Mesendoderm (in vitro differentiated cells): ENCODE data around the gene WHAMM.

ENCODE experiments used
- DNase-seq: peaks from one replicate; pipeline ENCODE4 v3.0.0; 2013
- H2AK5ac ChIP-seq: 2 replicates; pipeline ENCODE4 v1.6.1; 2013; ENCODE audit warnings: low read length, inconsistent platforms
- H2BK120ac ChIP-seq: 2 replicates; pipeline ENCODE4 v1.6.1; 2013; ENCODE audit warnings: low read depth, mild to moderate bottlenecking, low read length, moderate library complexity, mixed read lengths
- H2BK15ac ChIP-seq: replicated peaks from 2 replicates; pipeline ENCODE4 v1.6.1; 2013; ENCODE audit warnings: low read depth, mild to moderate bottlenecking, moderate library complexity
- H2BK5ac ChIP-seq: 2 replicates; pipeline ENCODE4 v1.6.1; 2013; ENCODE audit warnings: low read length, inconsistent platforms
- H3K18ac ChIP-seq: 2 replicates; pipeline ENCODE4 v1.6.1; 2013; ENCODE audit warnings: mild to moderate bottlenecking, low read length, mixed read lengths
- H3K23ac ChIP-seq: one replicate; pipeline ENCODE4 v1.6.1; 2013; ENCODE audit warnings: low read length
- H3K27ac ChIP-seq: 2 replicates; pipeline ENCODE4 v1.5.1; 2013; ENCODE audit warnings: low read depth, mild to moderate bottlenecking, inconsistent platforms, low read length, moderate library complexity
- H3K27me3 ChIP-seq: 2 replicates; pipeline ENCODE4 v1.6.1; 2013; ENCODE audit warnings: low read length, control low read depth, mild to moderate bottlenecking, inconsistent platforms; ENCODE audit not compliant: insufficient read depth, poor library complexity
- H3K36me3 ChIP-seq: 2 replicates; pipeline ENCODE4 v1.6.1; 2013; ENCODE audit warnings: low read length, inconsistent platforms; ENCODE audit not compliant: control insufficient read depth, insufficient read depth
- H3K4ac ChIP-seq: one replicate; pipeline ENCODE4 v1.6.1; 2013; ENCODE audit warnings: low read depth, mild to moderate bottlenecking, low read length, moderate library complexity
- H3K4me1 ChIP-seq: 2 replicates; pipeline ENCODE4 v1.6.1; 2013; ENCODE audit warnings: low read depth, low read length, inconsistent platforms; ENCODE audit not compliant: control insufficient read depth
- H3K4me2 ChIP-seq: 2 replicates; pipeline ENCODE4 v1.6.1; 2013; ENCODE audit warnings: low read length
- H3K4me3 ChIP-seq: 2 replicates; pipeline ENCODE4 v1.5.1; 2013; ENCODE audit warnings: mild to moderate bottlenecking, low read length
- H3K56ac ChIP-seq: one replicate; pipeline ENCODE4 v1.6.1; 2013; ENCODE audit warnings: low read length
- H3K79me1 ChIP-seq: 2 replicates; pipeline ENCODE4 v1.6.1; 2013; ENCODE audit warnings: low read length, inconsistent platforms
- H3K79me2 ChIP-seq: 2 replicates; pipeline ENCODE4 v1.6.1; 2013; ENCODE audit warnings: mild to moderate bottlenecking, low read length; ENCODE audit not compliant: control insufficient read depth, insufficient read depth
- H3K9ac ChIP-seq: 2 replicates; pipeline ENCODE4 v1.6.1; 2013; ENCODE audit warnings: low read length, inconsistent platforms
- H4K5ac ChIP-seq: one replicate; pipeline ENCODE4 v1.6.1; 2013; ENCODE audit warnings: low read length
- H4K8ac ChIP-seq: one replicate; pipeline ENCODE4 v1.6.1; 2013; ENCODE audit warnings: low read depth, mild to moderate bottlenecking, control low read depth, low read length, moderate library complexity
- WGBS: extraction: QIAGEN DNeasy Blood & Tissue Kit; methylation state at CpG from one replicate; pipeline ENCODE4 v1.1.7; 2013; ENCODE audit warnings: low lambda C conversion rate, missing lambda C conversion rate; ENCODE audit not compliant: insufficient coverage; ENCODE audit errors: extremely low coverage; 5-methylcytosine and 5-hydroxymethylcytosine counted together

WHAMM gene

DNA sequence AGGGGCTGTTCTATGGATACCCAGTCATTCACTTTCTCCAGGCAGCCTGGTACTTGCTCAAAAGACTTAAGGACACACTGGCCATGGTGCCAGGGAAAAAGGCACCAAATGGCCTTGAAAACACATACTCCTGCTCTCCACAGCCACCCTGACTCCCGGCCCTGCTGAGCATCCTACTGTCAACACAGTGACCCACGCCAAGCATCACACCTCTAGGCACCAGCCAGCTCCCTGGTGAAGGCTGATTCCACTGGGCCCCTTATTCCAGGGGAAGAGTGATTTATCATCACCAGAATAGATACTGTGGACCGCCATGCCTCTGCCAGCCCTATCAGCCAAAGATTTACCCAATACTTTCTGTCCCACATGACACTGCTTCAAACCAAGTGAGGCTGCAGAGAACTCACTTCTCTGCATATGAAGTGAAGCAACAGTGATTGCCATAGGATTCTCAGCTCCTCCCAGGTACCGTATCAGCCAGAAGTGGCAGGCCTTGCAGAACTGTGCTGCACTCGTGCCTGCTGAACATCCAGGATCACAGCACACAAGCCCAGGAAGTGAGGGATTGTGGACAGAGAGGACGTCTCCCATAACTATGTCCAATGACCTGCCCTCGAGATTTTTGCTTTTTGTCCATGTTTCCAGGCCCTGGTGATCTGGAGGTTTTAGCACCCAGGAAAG is 63.7 kb downstream of the WHAMM start:
- H3K27me3 ChIP-seq: no peaks in the 10 kb centered on the region
- H2BK120ac ChIP-seq: no peak overlapping the region
- H3K36me3 ChIP-seq: no peaks in the 10 kb centered on the region
- no peak overlapping the region for H3K4me3 ChIP-seq
- no peak overlapping the region for H4K5ac ChIP-seq
- H3K9ac ChIP-seq: no peak overlapping the region
- no peak overlapping the region for H3K18ac ChIP-seq
- no CpG with 5 or more reads among the region's 7 CpGs for WGBS
- no peak overlapping the region for H2AK5ac ChIP-seq
- H3K4me2 ChIP-seq: no peak overlapping the region
- no peak overlapping the region for H3K23ac ChIP-seq
- no peak overlapping the region for H4K8ac ChIP-seq
- no peaks in the 10 kb centered on the region for H3K79me2 ChIP-seq
- H2BK5ac ChIP-seq: no peak overlapping the region
- no peak overlapping the region for H3K4ac ChIP-seq
- no peaks in the 10 kb centered on the region for H3K79me1 ChIP-seq
- no peak overlapping the region for H3K27ac ChIP-seq
- H3K4me1 ChIP-seq: no peaks in the 10 kb centered on the region
- no peak for DNase-seq
- no peak overlapping the region for H3K56ac ChIP-seq
- H2BK15ac ChIP-seq: no peak overlapping the region

- no peak overlapping the region for H4K8ac ChIP-seq
- no peaks in the 10 kb centered on the region for H3K27me3 ChIP-seq
- no peak overlapping the region for H2BK120ac ChIP-seq
- DNase-seq: no peak
- no peak overlapping the region for H3K56ac ChIP-seq
- no peaks in the 10 kb centered on the region for H3K79me1 ChIP-seq
- H3K18ac ChIP-seq: no peak overlapping the region
- WGBS: no CpG with 5 or more reads among the region's 1 CpG
- no peak overlapping the region for H3K27ac ChIP-seq
- H3K4me3 ChIP-seq: no peak overlapping the region
- no peak overlapping the region for H2AK5ac ChIP-seq
- no peak overlapping the region for H2BK5ac ChIP-seq
- no peaks in the 10 kb centered on the region for H3K36me3 ChIP-seq
- no peak overlapping the region for H3K4ac ChIP-seq
- no peaks in the 10 kb centered on the region for H3K79me2 ChIP-seq
- no peaks in the 10 kb centered on the region for H3K4me1 ChIP-seq
- no peak overlapping the region for H2BK15ac ChIP-seq
- H3K9ac ChIP-seq: no peak overlapping the region
- H3K4me2 ChIP-seq: no peak overlapping the region
- no peak overlapping the region for H3K23ac ChIP-seq
- H4K5ac ChIP-seq: no peak overlapping the region
These were observed 64.8 kb downstream of the WHAMM start for GRCh38 chr15:82874267-82874666.

- no peaks in the 10 kb centered on the region for H3K27me3 ChIP-seq
- no peak overlapping the region for H3K9ac ChIP-seq
- H3K79me2 ChIP-seq: no peaks in the 10 kb centered on the region
- H2BK5ac ChIP-seq: no peak overlapping the region
- H3K18ac ChIP-seq: no peak overlapping the region
- no peak overlapping the region for H4K5ac ChIP-seq
- no peak overlapping the region for H3K4me3 ChIP-seq
- no peak overlapping the region for H2BK15ac ChIP-seq
- no peak overlapping the region for H2AK5ac ChIP-seq
- no peak overlapping the region for H2BK120ac ChIP-seq
- no CpG with 5 or more reads among the region's 10 CpGs for WGBS
- H3K4me2 ChIP-seq: no peak overlapping the region
- H3K4ac ChIP-seq: no peak overlapping the region
- H3K4me1 ChIP-seq: no peaks in the 10 kb centered on the region
- DNase-seq: no peak
- H3K36me3 ChIP-seq: no peaks in the 10 kb centered on the region
- no peak overlapping the region for H4K8ac ChIP-seq
- H3K79me1 ChIP-seq: no peaks in the 10 kb centered on the region
- H3K23ac ChIP-seq: no peak overlapping the region
- no peak overlapping the region for H3K27ac ChIP-seq
- H3K56ac ChIP-seq: no peak overlapping the region
These were observed 65.5 kb downstream of the WHAMM start for GRCh38 chr15:82874961-82875360.

DNA sequence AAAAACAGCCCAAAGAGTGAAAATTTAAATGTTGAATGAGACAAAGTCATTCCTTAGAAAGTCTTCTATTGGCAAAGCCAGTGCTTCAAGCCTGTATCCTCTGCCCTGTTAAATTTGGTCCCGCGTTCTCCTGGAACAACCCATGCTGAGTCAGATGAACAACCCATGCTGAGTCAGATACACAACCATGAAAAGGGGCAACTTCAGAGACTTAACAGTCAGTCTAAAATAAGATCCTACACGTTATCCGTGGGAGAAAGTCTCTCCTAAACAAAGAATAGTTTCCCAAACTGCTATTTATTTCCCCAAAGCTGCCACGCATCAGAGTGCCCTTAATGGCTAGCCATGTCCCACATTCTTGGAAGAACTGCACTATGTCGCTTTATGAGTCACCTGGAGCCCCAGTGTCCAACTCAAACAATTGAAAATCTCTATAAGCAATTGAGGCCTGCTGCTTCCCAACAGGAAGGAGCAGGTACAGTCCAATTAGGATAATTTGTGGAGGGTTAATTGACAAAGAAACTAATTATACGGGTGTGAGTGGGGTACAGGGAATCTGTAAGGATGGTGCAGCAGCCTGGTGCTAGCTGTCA is 66.1 kb downstream of the WHAMM start:
- no peak overlapping the region for H3K56ac ChIP-seq
- H2BK5ac ChIP-seq: no peak overlapping the region
- no peak overlapping the region for H2BK15ac ChIP-seq
- H3K4me2 ChIP-seq: no peak overlapping the region
- DNase-seq: no peak
- no peaks in the 10 kb centered on the region for H3K27me3 ChIP-seq
- no CpG with 5 or more reads among the region's 7 CpGs for WGBS
- no peaks in the 10 kb centered on the region for H3K36me3 ChIP-seq
- H3K79me2 ChIP-seq: no peaks in the 10 kb centered on the region
- H3K79me1 ChIP-seq: no peaks in the 10 kb centered on the region
- H3K27ac ChIP-seq: no peak overlapping the region
- H2AK5ac ChIP-seq: no peak overlapping the region
- no peak overlapping the region for H3K4me3 ChIP-seq
- H4K8ac ChIP-seq: no peak overlapping the region
- no peak overlapping the region for H4K5ac ChIP-seq
- no peak overlapping the region for H3K18ac ChIP-seq
- no peak overlapping the region for H3K4ac ChIP-seq
- no peak overlapping the region for H2BK120ac ChIP-seq
- H3K4me1 ChIP-seq: no peaks in the 10 kb centered on the region
- H3K23ac ChIP-seq: no peak overlapping the region
- no peak overlapping the region for H3K9ac ChIP-seq

DNA sequence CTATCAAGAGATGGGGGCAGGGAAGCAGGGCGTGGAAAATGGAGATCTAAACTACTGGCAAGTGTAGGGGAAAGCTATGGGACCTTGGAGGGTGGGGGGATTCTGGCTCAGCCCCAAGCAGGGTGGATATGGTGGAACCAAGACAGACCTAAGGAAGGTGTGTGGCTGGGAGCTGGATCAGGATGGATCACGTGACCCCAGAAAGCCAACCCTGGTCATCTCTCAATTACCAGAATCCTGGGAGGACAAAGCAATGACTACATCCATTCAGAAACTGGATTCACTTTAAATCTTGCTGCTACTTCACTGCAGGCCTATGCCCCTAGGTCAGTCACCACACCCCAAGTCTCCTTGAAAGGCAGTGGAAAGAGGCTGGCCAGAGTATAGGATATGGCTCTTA is 68.4 kb downstream of the WHAMM start:
- no peaks in the 10 kb centered on the region for H3K4me1 ChIP-seq
- no peak overlapping the region for H2BK15ac ChIP-seq
- H3K4me3 ChIP-seq: no peak overlapping the region
- no peak overlapping the region for H3K4me2 ChIP-seq
- no peak overlapping the region for H3K56ac ChIP-seq
- no peak overlapping the region for H4K5ac ChIP-seq
- H3K27me3 ChIP-seq: no peaks in the 10 kb centered on the region
- H2BK120ac ChIP-seq: no peak overlapping the region
- no peaks in the 10 kb centered on the region for H3K79me1 ChIP-seq
- DNase-seq: no peak
- H2AK5ac ChIP-seq: no peak overlapping the region
- H3K4ac ChIP-seq: no peak overlapping the region
- no peak overlapping the region for H2BK5ac ChIP-seq
- H3K36me3 ChIP-seq: no peaks in the 10 kb centered on the region
- no peak overlapping the region for H3K9ac ChIP-seq
- H4K8ac ChIP-seq: no peak overlapping the region
- WGBS: no CpG with 5 or more reads among the region's 2 CpGs
- no peak overlapping the region for H3K18ac ChIP-seq
- no peak overlapping the region for H3K27ac ChIP-seq
- no peaks in the 10 kb centered on the region for H3K79me2 ChIP-seq
- no peak overlapping the region for H3K23ac ChIP-seq

- H2BK120ac ChIP-seq: no peak overlapping the region
- H4K5ac ChIP-seq: no peak overlapping the region
- H3K79me2 ChIP-seq: no peaks in the 10 kb centered on the region
- no peak overlapping the region for H3K4me3 ChIP-seq
- H3K56ac ChIP-seq: no peak overlapping the region
- H3K4ac ChIP-seq: no peak overlapping the region
- no peak overlapping the region for H3K18ac ChIP-seq
- H3K9ac ChIP-seq: no peak overlapping the region
- no peak overlapping the region for H3K27ac ChIP-seq
- no peaks in the 10 kb centered on the region for H3K4me1 ChIP-seq
- WGBS: no CpG with 5 or more reads among the region's 5 CpGs
- no peak overlapping the region for H2BK15ac ChIP-seq
- no peaks in the 10 kb centered on the region for H3K27me3 ChIP-seq
- H2BK5ac ChIP-seq: no peak overlapping the region
- no peak overlapping the region for H3K4me2 ChIP-seq
- H3K79me1 ChIP-seq: no peaks in the 10 kb centered on the region
- H4K8ac ChIP-seq: no peak overlapping the region
- H3K36me3 ChIP-seq: no peaks in the 10 kb centered on the region
- no peak overlapping the region for H2AK5ac ChIP-seq
- no peak overlapping the region for H3K23ac ChIP-seq
- no peak for DNase-seq
These were observed 68.9 kb downstream of the WHAMM start for GRCh38 chr15:82878325-82878724.
